GM18517 (cell line): ENCODE data around the gene ZNF587B.
"Not testable (repeated sequence)": the region's sequence is repeated elsewhere in the genome, so short reads cannot be mapped to it uniquely, and the experiment has no call there.

Experiments
- ATAC-seq: cut with Tn5 transposase; IDR thresholded peaks from one replicate; pipeline ENCODE4 v1.9.1; 2021; ENCODE audit warnings: mild to moderate bottlenecking, moderate library complexity; ENCODE audit not compliant: unreplicated experiment

The ZNF587B gene

DNA sequence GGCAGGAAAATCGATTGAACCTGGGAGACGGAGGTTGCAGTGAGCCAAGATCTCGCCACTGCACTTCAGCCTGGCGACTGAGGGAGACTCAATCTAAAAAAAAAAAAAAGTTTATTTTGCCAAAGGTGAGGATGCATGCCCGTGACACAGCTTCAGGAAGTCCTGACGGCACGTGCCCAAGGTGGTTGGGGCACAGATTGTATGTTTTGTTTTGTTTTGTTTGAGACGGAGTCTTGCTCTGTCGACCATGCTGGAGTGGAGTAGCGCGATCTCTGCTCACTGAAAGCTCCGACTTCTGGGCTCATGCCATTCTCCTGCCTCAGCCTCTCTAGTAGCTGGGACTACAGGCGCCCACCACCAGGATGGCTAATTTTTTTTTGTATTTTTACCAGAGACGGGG is 12.1 kb upstream of the ZNF587B start:
- no peak for ATAC-seq

DNA sequence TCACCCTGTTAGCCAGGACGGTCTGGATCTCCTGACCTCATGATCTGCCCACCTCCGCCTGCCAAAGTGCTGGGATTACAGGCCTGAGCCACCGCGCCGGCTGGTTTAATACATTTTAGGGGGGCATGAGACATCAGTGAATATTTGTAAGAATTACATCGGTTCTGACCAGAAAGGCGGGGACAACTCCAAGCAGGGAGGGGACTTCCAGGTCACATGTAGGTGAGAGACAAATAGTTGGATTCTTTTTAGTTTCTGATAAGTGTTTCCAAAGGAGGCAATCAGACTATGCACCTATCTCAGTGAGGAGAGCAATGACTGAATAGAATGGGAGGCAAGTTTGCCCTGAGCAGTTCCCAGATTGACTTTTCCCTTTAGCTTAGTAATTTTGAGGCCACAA is 11.7 kb upstream of the ZNF587B start:
- ATAC-seq = no peak

DNA sequence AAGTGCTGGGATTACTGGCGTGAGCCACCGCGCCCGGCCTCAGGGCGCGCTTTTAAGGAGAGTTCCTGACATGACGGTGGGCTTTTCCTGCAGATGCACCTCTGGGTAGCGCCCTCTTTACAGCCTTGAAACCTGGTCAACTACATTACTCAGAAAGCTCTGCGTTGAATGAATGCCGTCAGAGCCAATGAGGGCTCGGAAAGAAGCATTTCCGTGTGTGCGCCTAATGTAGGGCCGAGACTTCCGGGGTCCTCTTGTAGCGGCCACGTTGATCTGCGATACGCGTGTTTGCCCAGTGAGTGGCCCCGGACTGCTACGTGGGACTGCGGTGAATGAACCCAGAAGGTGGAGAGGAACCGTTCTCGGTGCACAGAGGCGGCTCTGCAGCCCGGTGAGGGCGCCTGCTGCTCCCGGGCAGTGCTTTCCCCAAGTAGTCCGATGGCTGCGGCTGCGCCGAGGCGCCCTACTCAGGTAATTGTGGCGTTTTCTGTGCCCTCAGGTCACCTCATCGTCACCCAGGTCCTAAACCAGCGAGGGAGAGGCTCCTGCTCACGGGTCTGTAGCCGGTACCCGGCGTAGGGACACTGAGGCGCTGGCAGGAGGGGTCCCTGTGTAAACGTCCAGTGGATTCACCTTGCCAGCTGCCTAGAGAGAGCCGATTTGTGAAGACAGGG is 10.5 kb upstream of the ZNF587B start:
- peak; percentile 80 for ATAC-seq

DNA sequence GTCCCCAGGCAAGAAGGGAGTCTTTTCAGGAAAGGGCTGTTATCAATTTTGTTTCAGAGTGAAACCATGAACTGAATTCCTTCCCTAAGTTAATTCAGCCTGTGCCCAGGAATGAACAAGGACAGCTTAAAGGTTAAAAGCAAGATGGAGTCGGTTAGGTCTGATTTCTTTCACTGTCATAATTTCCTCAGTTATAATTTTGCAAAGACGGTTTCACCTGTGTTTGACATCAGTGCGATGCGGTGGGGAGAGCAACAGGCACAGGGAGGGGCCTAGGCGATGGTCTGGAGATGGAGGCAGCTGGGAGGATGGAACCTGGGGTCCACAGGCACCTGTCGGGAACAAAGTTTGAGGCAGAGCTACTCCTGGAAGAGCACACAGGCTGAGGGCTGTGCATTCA is 9.5 kb upstream of the ZNF587B start:
- ATAC-seq = no peak

DNA sequence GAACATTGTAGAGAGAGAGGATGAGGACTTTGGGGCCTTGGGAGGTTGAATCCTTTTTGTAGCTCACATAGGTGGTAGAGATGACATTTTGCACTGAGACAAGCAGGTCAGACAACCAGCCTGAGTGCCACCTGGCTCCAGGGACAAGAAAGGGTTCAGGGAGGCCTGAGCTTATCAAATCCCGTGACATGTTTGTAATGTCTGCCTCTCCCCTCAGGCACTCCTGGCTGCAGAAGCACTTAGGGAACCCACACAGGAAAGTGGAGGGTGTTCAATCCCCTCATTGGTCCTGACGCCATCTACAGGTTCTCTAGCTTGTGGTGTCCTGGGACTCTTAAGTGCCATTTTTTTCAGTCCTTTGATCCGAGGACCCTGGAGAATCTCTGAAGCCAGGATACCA is 9.0 kb upstream of the ZNF587B start:
- not testable (repeated sequence) for ATAC-seq

DNA sequence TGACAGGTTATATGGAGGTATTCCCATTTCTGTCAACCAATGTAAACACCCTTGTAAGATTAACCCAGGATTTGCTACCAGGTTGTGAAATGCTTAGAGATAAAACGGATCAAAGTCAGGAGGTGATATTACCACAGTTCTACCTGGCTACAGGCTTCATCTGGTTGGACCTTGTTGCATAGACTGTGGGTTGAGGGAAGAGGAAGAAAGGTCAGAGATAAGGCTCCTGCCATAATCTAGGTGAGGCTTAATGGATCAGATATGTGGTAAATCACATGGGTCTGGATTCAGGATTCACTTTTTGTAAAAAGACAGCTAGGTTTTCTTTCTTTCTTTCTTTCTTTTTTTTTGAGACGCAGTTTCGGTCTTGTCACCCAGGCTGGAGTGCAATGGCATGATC is 8.6 kb upstream of the ZNF587B start:
- not testable (repeated sequence) for ATAC-seq

DNA sequence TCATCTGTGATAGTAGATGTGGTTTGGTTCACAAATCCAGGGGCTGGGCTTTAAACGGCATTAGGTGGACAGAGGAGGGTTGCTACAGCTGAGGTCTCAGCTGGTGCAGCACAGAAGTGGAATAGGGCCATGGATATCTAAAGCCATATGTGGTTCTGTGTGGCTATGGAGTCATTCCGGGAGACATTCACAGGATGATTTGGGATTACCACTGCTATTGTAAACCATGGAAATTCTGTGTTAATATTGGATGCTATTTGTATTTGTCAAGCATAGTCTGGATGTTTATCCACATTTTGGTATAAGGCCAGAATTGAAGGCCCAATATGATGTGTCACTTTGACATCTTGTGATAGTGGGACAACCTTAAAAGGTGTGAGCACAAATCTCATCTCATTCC is 6.9 kb upstream of the ZNF587B start:
- not testable (repeated sequence) for ATAC-seq

DNA sequence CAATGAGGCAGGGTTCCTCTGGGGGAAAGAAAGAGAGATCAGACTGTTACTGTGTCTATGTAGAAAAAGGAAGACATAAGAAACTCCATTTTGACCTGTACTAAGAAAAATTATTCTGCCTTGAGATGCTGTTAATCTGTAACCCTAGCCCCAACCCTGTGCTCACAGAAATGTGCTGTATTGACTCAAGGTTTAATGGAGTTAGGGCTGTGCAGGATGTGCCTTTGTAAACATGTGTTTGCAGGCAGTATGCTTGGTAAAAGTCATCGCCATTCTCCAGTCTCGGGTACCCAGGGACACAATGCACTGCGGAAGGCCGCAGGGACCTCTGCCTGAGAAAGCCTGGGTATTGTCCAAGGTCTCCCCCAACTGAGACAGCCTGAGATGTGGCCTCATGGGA is 6.5 kb upstream of the ZNF587B start:
- ATAC-seq = not testable (repeated sequence)

DNA sequence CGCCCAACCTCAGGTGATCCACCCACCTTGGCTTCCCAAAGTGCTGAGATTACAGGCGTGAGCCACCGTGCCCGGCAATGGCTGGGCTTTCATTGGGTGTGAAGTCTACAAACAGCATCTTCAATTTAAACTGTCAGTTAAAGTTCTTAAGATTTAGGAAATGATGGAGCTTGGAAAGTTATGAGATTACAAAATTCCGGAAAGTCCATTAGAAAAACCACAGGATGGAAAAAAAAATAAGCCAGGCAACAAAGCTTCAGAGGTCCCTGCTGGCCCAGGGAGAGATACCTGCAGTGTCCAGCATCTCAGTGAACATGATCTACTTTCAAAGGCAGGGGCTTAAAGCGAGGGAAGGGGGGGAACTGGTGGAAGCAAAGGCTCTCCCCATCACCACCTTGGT is 4.6 kb upstream of the ZNF587B start:
- ATAC-seq = no peak

DNA sequence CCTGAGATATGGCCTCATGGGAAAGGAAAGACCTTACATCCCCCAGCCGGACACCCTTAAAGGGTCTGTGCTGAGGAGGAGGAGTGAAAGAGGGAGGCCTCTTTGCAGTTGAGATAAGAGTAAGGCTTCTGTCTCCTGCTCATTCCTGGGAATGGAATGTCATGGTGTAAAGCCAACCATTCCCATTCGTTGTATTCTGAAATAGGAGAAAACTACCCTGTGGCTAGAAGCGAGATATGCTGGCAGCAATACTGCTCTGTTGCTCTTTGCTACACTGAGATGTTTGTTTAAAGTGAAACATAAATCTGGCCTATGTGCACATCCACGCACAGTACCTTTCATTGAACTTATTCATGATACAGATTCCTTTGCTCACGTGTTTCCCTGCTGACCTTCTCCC is 783 bp upstream of the ZNF587B start:
- ATAC-seq = no peak

DNA sequence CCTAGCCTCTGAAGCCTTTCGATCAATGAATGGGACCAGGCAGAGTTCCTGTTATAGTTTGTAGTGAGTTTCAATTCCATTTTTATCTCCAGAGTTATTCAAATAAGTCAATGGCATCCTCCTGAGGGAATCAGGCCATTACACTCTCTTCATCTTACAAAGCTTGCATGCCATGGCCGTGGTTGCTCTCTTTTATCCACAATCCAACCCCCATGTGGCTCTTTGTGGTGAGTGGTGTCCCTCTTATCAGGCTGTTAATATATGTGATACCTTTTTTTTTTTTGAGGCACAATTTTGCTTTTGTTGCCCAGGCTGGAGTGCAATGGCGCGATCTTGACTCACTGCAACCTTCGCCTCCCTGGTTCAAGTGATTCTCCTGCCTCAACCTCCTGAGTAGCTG is 6.9 kb downstream of the ZNF587B start:
- not testable (repeated sequence) for ATAC-seq

DNA sequence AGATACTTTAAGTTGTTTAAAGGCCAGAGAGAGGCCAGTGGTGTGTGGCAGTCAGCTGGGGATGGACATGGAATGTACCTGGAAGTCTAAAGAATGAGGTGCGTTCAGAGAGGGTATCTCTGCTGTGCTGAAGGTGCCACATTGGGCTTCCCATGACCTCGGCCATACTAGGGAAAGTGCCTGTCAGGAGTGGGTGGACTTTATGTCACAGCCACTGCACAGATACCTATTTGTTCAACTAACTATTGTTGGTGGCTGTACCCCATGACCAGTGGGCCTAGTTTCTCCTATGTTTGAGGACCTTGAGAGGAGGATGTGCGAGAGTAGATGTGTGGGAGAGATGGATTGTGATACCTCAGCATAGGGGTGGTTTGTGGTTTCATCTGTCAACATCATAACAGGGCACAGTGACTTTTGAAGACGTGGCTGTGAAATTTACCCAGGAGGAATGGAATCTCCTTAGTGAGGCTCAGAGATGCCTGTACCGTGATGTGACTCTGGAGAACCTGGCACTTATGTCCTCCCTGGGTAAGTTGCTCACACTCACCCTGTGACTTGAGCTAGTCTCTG is 8.6 kb downstream of the ZNF587B start:
- not testable (repeated sequence) for ATAC-seq

DNA sequence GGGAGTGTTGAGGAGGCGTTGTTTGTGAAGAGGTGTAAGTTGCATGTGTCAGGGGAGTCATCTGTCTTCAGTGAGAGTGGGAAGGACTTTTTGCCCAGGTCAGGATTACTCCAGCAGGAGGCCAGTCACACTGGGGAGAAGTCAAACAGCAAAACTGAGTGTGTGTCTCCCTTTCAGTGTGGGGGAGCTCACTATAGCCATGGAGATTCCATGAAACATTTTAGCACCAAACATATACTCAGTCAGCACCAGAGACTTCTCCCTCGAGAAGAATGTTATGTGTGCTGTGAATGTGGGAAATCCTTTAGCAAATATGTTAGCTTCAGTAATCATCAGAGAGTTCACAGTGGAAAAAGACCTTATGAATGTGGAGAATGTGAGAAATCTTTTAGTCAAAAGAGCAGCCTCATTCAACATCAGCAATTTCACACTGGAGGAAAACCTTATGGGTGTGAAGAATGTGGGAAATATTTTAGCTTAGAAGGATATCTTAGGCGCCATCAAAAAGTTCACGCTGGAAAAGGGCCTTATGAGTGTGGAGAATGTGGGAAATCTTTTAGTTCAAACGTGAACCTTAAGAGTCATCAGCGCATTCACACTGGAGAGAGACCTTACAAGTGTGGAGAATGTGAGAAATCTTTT is 11.1 kb downstream of the ZNF587B start:
- no peak for ATAC-seq

DNA sequence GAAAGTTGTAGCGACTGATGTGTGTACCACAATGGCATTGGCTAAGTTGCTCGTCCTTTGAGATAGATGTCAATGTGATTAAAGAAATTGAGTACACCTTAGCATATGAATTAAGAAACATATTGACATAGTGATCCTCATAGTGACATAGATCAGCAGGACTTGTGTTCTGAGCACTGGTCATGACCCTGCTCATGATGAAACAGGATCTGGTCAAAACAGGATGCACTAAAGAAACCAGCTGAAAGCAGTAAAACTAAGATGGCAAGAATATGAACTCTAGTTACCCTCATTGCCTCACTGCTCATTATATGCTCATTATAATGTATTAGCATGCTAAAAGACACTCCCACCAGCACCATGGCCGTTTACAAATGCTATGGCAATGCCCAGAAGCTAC is 17.1 kb downstream of the ZNF587B start:
- ATAC-seq = not testable (repeated sequence)

DNA sequence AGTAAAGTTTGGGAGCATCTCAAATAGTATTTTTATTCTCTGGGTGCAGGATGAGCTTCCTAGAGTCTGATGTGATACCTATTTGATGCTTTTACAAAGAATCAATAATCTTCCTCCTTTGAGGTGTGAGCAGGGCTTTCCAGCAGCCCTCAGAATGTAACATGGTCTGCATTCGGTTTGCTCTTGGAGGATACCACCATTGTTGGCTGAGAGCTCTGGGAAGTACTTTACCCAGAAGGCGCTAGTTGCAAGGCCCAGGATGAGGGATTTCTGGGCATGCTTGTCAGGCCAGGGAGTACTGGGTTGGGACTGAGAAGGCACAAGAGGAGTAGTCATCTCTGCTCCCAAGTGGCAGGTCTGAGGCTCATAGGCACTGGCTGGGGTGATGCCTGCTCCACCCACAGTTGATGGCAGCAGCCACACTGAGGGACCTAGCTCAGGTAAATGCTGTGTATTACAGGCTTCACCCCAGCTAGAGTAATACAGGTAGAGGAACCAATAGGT is 19.1 kb downstream of the ZNF587B start:
- ATAC-seq = peak; percentile 21

DNA sequence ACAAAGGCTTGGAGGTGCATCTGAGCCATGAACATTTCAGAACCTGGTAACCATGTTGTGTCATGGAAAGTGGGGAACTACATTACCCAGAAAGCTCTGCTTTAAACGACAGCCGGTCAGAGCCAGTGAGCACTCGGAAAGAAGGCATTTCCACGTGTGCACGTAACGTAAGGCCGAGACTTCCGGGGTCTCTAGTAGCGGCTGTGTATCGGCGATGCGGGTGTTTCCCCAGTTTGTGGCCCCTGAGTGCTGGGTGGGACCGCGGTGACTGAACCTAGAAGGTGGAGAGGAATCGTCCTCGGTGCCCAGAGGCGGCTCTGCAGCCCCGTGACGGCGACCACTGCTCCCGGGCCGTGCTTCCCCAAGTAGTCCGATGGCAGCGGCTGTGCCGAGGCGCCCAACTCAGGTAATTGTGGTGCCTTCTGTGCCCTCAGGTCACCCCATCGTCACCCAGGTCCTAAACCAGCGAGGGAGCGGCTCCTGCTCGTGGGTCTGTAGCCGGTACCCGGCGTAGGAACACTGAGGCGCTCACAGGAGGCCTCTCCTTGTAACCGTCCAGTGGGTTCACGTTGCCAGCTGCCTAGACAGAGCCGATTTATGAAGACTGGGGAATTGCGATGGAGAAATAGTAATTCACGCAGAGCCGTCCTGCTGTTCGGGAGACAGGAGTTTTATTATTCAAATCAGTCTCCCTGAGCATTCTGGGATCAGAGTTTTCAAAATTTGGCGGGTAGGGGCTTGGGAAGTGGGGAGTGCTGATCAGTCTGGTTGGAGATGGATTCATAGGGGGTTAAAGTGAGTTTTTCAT is 19.8 kb downstream of the ZNF587B start, which contains the start of gene ZNF587:
Gene ZNF587, plus strand, starts transcription at position 194 of the 808 bp plus-strand sequence. Its CDS starts 180 bp downstream, at position 374.
- ATAC-seq = peak; percentile 81

DNA sequence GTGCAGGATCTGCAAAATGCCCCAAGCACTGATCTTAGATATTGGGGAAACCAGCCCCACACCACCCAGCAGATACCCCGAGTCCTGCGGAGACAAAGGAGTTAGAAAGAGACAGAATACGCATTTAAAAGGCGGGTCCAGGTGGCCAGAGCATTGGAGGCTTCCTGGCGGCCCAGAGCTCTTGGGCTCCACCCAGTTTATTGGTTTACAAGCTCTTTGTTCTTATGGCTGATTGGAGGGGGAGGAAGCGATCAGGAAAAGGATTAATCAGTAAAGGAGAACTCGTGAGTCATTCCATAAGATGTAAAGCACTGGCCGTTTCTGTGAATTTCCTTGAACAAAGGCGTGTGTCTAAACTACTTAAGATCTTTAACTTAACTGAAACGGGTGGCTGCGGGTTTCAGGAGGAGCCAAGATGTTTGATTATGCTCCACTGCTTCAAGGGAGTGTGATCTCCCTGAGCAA is 20.5 kb downstream of the ZNF587B start:
- ATAC-seq = no peak

DNA sequence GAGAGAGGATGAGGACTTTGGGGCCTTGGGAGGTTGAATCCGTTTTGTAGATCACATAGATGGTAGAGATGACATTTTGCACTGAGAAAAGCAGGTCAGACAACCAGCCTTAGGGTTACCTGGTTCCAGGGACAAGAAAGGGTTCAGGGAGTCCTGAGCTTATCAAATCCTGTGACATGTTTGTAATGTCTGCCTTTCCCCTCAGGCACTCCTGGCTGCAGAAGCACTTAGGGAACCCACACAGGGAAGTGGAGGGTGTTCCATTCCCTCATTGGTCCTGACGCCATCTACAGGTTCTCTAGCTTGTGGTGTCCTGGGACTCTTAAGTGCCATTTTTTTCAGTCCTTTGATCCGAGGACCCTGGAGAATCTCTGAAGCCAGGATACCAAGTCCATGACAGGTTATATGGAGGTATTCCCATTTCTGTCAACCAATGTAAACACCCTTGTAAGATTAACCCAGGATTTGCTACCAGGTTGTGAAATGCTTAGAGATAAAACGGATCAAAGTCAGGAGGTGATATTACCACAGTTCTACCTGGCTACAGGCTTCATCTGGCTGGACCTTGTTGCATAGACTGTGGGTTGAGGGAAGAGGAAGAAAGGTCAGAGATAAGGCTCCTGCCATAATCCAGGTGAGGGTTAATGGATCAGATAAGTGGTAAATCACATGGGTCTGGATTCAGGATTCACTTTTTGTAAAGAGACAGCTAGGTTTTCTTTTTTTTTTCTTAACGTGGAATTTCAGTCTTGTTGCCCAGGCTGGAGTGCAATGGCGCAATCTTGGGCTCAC is 21.9 kb downstream of the ZNF587B start:
- not testable (repeated sequence) for ATAC-seq

DNA sequence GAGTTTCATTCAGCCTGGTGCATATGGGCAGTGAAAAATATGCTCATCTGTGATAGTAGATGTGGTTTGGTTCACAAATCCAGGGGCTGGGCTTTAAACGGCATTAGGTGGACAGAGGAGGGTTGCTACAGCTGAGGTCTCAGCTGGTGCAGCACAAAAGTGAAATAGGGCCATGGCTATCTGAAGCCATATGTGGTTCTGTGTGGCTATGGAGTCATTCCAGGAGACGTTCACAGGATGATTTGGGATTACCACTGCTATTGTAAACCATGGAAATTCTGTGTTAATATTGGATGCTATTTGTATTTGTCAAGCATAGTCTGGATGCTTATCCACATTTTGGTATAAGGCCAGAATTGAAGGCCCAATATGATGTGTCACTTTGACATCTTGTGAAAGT is 24.0 kb downstream of the ZNF587B start:
- not testable (repeated sequence) for ATAC-seq

DNA sequence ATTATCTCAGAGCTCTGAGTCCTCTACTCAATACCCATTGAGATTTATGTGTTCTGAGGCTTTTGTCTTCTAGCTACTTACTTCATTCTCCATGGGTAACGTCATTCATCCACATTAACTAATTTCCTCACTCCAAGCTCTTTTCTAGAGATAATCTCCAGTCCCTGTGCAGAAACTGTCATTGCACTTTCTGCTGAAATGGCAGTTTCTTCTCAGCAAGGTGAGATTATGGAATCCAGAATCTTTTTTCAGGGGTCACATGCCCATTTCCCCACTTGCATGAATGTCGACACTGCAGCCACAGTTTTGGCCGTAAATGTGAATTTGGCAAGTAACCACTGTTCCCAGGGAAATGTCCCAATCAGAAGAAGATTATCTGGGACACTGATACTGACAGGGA is 32.3 kb downstream of the ZNF587B start:
- ATAC-seq = not testable (repeated sequence)
